C4-2B (cell line): ENCODE results near the gene BCR.

ENCODE experiments used
- ZFX ChIP-seq: fragments of 450-650 bp; IDR thresholded peaks from 2 replicates; pipeline ENCODE4 v1.6.1; 2017
- TF ChIP-seq, protein P1 (sequence below): fragments of 450-650 bp; conservative IDR thresholded peaks from 2 replicates; pipeline ENCODE4 v1.5.1; 2017; ENCODE audit warnings: mild to moderate bottlenecking

DNA sequence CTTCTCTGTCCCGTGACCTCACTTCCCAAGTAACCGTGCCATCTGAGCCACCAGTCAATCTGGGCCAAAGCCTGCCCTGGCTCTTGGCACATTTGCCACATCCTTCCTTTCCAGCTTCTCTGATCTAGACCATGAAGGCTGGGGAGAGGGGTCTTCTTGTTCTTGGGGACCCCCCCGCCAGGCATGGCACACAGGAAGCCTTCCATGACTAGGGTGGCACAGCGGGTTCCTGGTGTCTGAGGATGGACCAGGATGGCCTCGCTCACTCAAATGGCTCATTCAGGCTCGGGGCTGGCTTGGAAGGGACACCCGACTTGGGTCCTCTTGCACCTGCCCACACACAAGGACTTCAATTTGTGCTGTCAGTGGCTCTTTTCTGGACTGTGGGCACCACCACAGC lies 121.3 kb downstream of the BCR start:
- TF ChIP-seq, protein P1, sequence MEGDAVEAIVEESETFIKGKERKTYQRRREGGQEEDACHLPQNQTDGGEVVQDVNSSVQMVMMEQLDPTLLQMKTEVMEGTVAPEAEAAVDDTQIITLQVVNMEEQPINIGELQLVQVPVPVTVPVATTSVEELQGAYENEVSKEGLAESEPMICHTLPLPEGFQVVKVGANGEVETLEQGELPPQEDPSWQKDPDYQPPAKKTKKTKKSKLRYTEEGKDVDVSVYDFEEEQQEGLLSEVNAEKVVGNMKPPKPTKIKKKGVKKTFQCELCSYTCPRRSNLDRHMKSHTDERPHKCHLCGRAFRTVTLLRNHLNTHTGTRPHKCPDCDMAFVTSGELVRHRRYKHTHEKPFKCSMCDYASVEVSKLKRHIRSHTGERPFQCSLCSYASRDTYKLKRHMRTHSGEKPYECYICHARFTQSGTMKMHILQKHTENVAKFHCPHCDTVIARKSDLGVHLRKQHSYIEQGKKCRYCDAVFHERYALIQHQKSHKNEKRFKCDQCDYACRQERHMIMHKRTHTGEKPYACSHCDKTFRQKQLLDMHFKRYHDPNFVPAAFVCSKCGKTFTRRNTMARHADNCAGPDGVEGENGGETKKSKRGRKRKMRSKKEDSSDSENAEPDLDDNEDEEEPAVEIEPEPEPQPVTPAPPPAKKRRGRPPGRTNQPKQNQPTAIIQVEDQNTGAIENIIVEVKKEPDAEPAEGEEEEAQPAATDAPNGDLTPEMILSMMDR = no peak
- no peak for TF ChIP-seq ZFX
